Measurements from ENCODE around the gene GPR137. TPM values are rescaled to one million over a fixed set of nuclear protein-coding genes. Genes with fewer than 3 reads are reported as not detected.

GPR137 gene
- total RNA-seq, 1 donor from 2014 or later: 12.1 TPM

- DNase-seq: no peak
Measured at GRCh38 chr11:64249563-64250414, 35.9 kb upstream of the GPR137 start.

GRCh38 chr11:64250415-64251015 is 35.1 kb upstream of the GPR137 start:
- no peak for DNase-seq

DNA sequence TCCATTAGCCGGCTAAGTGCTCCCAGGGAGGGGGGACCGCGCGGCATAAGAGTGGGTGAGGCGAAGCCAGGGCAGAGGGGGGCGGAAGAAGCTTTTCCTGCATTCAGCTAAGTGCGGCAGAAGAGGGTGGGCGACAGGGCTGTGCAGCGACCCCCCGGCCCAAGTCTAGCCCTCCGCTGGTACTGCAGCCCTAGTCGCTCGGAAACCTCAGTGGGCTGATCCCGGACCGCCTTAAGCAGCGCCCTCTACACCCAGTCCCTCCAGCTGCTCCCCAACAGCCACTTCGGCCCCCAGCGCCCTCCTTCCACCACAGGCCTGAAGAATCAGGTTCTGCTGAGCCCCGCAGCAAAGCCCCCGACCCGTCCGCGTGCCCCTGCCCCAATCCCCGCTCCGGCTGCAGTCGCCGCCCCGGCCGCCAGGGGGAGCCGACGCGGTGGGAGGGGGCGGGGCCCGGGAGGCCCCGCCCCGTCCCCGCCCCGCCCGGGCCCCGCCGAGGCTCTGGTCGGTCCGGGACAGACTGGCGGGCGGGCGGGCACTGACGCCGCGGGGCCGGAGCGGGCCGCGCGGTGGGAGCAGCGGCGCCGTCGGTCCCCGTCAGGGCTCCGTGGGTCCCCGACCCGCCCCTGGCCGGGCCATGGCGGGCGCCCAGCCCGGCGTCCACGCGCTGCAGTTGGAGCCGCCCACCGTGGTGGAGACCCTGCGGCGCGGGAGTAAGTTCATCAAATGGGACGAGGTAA is 34.5 kb upstream of the GPR137 start, which contains the start of gene PLCB3:
Gene PLCB3 (plus strand): TSS at position 515 of the 737 bp plus-strand sequence. CDS start 120 bp downstream, at position 635.
- DNase-seq: peak; percentile 66

GRCh38 chr11:64251753-64252002 is 34.0 kb upstream of the GPR137 start:
- no peak for DNase-seq

DNA sequence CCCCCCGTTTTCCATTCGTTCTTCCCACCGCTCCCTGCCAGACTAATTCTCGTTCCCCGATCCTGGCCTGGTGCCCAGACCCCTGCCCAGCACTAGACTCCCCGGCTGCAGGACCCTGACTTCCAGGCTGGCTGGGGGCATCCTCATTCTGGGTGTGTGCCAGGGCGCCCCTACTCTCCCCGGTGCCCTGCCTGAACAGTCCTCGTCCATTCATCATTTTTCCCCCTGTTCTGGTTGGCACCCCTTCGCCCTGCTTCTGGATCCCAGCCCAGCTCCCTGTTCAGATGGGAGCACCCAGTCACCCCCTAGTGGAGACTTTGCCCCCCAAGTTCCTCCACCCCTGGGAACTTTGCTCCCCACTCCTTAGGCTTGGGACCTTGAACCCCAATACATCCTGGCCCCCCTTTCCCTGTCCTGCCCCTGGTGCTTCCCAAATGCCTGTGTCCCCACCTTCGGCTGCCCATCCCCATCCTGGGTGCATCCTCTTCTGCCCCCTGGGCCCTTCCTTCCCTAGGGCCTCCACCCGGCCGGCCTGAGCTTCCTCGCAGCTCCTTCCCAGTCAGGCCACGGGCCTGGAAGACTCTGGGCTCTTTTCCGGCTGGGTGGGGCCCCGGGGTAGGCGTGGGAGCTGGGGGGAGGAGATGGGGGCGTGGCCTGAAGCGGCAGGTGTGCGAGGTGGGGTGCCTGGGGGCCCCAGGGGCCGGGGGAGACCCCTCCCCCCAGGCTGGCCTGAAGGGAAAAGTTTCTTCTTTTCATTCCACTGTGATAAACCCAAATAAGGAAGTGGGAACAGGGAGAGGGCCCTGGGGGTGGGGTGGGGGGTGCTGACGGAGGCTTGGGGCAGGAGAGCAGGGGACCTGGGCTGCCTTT is 33.4 kb upstream of the GPR137 start:
- peak; percentile 40 for DNase-seq

DNA sequence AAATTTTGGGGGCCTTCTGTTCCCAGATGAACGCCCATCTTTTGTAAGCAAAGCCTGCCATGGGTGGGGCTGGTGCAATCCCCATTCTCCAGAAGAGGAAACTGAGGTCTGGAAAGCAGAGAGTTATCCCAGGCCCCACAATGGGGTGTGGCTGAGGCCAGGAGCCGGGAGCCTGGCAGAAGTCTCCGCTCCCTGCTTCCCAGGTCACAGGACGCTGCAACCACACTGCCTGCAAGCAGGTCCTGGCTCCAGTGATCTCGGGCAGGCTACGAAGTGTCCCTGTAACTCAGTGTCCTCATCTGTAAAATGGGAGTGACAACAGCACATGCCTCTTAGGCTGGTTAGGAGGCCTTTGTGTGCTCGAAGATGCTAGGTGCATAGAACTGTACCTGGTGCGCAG is 32.6 kb upstream of the GPR137 start:
- no peak for DNase-seq

DNA sequence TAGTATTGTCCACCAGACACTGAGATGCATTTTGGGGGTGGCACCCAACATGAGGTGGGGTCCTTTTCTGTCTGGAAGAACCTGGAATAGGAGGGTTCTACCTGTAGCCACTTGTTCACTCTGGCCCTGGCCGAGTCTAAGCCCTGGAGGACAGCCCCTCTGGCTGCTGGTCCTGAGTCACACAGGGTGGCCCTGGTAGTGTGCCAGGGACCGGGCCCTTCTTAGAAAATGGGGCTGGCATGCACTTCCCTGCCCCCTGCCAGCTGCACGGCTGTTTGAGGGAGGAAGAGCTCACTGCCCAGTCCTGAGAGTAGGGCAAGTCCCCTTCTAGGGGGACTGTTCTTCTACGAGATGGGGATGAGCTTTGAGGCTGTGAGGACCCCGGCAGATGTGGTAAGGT is 32.2 kb upstream of the GPR137 start:
- DNase-seq: no peak

DNA sequence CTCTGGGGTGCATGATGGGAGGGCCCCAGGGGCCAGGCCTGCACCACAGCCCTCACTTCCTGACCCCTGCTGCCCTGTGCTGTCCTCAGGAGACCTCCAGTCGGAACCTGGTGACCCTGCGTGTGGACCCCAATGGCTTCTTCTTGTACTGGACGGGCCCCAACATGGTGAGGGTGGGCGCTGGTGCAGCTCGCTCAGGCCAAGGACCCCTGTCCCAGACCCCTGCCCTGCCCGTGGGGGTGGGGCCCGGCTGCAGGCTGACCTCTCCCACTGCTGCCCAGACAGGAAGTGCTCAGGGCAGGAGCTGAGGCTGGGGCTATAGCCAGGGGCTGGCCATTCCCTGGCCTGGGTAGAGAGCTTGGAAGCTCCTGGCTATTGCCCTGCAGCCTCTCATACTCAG is 31.3 kb upstream of the GPR137 start:
- DNase-seq: no peak

GRCh38 chr11:64255135-64256128 is 30.2 kb upstream of the GPR137 start:
- DNase-seq: no peak

GRCh38 chr11:64256300-64256699 is 29.3 kb upstream of the GPR137 start:
- no peak for DNase-seq

DNA sequence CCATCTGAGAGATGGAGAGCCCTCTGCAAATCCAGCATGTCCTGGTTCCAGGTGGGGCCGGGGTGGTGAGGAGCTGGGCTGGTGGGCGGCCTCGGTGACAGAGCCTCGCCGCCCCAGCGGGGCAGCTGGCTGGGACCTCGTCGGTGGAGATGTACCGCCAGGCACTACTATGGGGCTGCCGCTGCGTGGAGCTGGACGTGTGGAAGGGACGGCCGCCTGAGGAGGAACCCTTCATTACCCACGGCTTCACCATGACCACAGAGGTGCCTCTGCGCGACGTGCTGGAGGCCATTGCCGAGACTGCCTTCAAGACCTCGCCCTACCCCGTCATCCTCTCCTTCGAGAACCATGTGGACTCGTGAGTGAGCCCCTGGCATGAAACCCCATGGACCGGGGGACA is 27.3 kb upstream of the GPR137 start:
- DNase-seq: no peak

- no peak for DNase-seq
Measured at GRCh38 chr11:64258946-64259532, 26.6 kb upstream of the GPR137 start.

DNA sequence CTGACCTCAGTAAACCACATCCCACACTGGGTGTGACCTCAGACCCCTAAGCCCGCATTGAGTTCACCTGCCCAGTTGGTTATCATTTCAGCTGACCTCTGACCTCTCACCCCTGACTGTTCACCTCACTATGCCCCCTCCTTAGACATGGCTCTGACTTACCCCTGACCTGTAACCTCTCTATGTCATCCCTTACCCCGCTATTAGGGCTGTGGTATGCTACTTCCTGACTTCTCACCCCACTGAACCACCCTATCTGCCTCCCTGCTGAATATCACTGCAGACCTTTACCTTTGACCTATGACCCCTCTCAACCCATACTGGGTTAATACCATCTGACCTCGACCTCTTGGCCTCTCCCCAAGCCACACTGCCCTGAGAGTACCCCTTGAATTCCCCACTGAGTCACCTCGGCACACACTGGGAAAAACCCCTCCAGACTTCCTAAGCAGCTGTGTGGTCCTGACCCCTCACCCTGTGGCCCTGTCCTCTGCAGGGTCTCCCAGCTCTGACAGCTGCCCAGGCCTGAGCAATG is 26.0 kb upstream of the GPR137 start:
- no peak for DNase-seq

DNA sequence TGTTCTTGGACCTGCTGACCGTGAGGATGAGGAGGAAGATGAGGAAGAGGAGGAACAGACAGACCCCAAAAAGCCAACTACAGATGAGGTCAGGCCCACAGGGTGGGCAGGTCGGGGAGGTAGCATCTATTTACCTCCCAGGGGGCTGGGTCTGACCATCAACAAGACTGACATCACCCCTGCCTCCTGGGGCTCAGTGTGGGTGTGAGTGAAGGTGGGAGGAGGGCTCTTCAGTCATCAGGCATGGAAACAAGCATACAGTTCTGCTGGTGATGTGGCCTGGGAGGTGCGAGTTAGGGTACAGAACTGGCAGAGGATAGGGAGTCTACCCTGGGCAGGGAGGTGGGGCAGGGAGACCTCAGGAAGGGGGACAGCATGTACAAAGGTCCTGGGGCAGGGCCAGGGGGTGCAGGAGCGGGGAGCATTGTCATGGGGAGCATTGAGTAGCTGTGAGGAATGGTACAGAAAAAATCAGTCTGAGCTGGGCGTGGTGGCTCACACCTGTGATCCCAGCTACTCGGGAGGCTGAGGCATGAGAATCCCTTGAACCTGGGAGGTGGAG is 25.4 kb upstream of the GPR137 start:
- no peak for DNase-seq

GRCh38 chr11:64261556-64262080 is 24.0 kb upstream of the GPR137 start:
- DNase-seq: no peak

DNA sequence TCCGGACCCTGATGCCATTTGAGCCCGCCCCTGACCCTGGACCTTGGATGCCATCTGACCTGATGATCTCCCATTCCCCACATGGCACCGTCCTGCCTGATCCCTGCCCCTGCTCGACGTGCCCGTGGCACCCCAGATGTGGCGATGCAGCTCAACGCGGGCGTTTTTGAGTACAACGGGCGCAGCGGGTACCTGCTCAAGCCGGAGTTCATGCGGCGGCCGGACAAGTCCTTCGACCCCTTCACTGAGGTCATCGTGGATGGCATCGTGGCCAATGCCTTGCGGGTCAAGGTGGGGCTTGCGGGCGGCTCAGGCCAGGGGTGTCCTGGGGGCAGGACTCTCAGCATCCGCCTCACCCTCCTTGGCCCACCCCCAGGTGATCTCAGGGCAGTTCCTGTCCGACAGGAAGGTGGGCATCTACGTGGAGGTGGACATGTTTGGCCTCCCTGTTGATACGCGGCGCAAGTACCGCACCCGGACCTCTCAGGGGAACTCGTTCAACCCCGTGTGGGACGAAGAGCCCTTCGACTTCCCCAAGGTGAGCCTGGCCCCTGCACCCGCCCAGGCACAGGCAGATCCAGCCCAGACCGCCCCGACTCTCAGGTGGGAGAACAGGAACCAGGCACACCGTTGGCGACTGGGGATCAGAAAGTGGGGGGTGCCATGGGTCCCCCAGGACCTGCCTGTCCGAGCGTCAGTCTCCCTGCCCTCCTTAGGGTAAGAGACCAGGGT is 23.2 kb upstream of the GPR137 start:
- no peak for DNase-seq

DNA sequence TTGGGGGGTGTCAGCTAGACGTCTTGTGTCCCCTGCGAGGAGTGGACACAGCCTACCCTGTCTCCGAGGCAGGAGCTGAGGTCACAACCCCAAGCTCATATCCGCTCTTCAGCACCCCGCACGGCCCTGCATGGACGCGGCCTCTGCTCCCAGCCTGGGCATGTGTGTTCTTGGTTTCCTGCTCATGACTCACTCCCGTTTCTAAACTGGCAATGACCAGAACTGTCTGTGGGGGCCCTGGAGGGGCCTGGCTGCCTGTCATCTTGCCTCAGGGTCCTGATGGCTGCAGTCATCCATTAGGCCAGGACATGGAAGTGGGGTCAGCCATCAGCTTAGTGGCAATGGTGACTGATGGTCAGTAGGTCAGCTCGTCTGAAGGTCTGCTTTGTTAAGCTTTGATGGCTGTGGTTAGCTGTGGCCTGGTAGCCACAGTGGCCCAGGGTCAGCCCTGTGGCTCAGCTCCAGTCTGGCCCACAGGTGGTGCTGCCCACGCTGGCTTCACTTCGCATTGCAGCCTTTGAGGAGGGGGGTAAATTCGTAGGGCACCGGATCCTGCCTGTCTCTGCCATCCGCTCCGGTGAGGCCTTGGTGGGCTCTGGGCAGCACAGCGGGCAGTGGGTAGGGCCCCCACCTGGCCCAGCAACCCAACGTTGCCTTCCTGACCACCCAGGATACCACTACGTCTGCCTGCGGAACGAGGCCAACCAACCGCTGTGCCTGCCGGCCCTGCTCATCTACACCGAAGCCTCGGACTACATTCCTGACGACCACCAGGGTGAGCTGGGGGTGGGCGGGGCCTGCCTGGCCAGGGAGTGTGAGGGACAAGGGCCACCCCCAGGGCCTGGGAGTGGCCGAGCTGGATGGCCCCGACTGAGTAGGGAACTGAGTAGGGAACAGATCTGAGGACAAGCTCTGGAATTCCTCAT is 22.4 kb upstream of the GPR137 start:
- DNase-seq: peak; percentile 89

GRCh38 chr11:64263947-64264317 is 21.7 kb upstream of the GPR137 start:
- DNase-seq: no peak
